ENCODE measurements around the gene ATF1. TPM values are rescaled to one million over a fixed set of nuclear protein-coding genes. Genes with fewer than 3 reads are reported as not detected.

The ATF1 gene
- total and polyA plus RNA-seq, 2 donors from 2014 or later: 13.9 to 29.0 TPM

- intact Hi-C loops (cut with DNase I): no loop called here
- Histone ChIP-seq H3K4me3 (ENCODE audit: low read length in 3 of 3) (no peak overlapping the region), H3K9ac (ENCODE audit: low read length in 3 of 3) (no peak overlapping the region), H3K27ac (ENCODE audit: low read depth in 2 of 2, low read length in 2 of 2) (no peak overlapping the region), H3K36me3 (ENCODE audit: control insufficient read depth in 2 of 3, insufficient read depth in 3 of 3, low read length in 3 of 3) (peaks cover 0 to 52% (median 45%) of the 10 kb centered on the region in 3 donors), H3K4me1 (ENCODE audit: control insufficient read depth in 2 of 3, insufficient read depth in 2 of 3, low read depth in 1 of 3, low read length in 3 of 3) (no peaks in the 10 kb centered on the region), H3K9me3 (ENCODE audit: control insufficient read depth in 2 of 3, insufficient read depth in 1 of 3, low read length in 3 of 3) (no peaks in the 10 kb centered on the region), H3K27me3 (ENCODE audit: control insufficient read depth, insufficient read depth, low read length) (no peaks in the 10 kb centered on the region)
- TF ChIP-seq, protein P1, sequence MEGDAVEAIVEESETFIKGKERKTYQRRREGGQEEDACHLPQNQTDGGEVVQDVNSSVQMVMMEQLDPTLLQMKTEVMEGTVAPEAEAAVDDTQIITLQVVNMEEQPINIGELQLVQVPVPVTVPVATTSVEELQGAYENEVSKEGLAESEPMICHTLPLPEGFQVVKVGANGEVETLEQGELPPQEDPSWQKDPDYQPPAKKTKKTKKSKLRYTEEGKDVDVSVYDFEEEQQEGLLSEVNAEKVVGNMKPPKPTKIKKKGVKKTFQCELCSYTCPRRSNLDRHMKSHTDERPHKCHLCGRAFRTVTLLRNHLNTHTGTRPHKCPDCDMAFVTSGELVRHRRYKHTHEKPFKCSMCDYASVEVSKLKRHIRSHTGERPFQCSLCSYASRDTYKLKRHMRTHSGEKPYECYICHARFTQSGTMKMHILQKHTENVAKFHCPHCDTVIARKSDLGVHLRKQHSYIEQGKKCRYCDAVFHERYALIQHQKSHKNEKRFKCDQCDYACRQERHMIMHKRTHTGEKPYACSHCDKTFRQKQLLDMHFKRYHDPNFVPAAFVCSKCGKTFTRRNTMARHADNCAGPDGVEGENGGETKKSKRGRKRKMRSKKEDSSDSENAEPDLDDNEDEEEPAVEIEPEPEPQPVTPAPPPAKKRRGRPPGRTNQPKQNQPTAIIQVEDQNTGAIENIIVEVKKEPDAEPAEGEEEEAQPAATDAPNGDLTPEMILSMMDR (IDR thresholded peaks at IDR 0.05; ENCODE audit: borderline replicate concordance, extremely low read depth, insufficient read depth): no peak
- no peak for DNase-seq
- FAIRE-seq: no peak
These were observed 21.1 kb upstream of the ATF1 start for GRCh38 chr12:50742776-50743175.

- Histone ChIP-seq H3K9ac (ENCODE audit: low read length in 3 of 3) (no peak overlapping the region), H3K27me3 (ENCODE audit: control insufficient read depth, insufficient read depth, low read length) (no peaks in the 10 kb centered on the region), H3K4me3 (ENCODE audit: low read length in 3 of 3) (no peak overlapping the region), H3K4me1 (ENCODE audit: control insufficient read depth in 2 of 3, insufficient read depth in 2 of 3, low read depth in 1 of 3, low read length in 3 of 3) (no peaks in the 10 kb centered on the region), H3K36me3 (ENCODE audit: control insufficient read depth in 2 of 3, insufficient read depth in 3 of 3, low read length in 3 of 3) (peaks cover 0 to 29% (median 26%) of the 10 kb centered on the region in 3 donors), H3K27ac (ENCODE audit: low read depth in 2 of 2, low read length in 2 of 2) (no peak overlapping the region), H3K9me3 (ENCODE audit: control insufficient read depth in 2 of 3, insufficient read depth in 1 of 3, low read length in 3 of 3) (no peaks in the 10 kb centered on the region)
- intact Hi-C loops (cut with DNase I): no loop called here
- DNase-seq (no peak), FAIRE-seq (no peak)
- TF ChIP-seq, protein P1 (IDR thresholded peaks at IDR 0.05; ENCODE audit: borderline replicate concordance, extremely low read depth, insufficient read depth): no peak
These were observed 18.0 kb upstream of the ATF1 start for GRCh38 chr12:50745861-50746260.

- Histone ChIP-seq H3K36me3 (ENCODE audit: control insufficient read depth in 2 of 3, insufficient read depth in 3 of 3, low read length in 3 of 3) (peaks cover 0 to 23% (median 21%) of the 10 kb centered on the region in 3 donors), H3K27ac (ENCODE audit: low read depth in 2 of 2, low read length in 2 of 2) (no peak overlapping the region), H3K4me3 (ENCODE audit: low read length in 3 of 3) (no peak overlapping the region), H3K9me3 (ENCODE audit: control insufficient read depth in 2 of 3, insufficient read depth in 1 of 3, low read length in 3 of 3) (no peaks in the 10 kb centered on the region), H3K9ac (ENCODE audit: low read length in 3 of 3) (no peak overlapping the region), H3K27me3 (ENCODE audit: control insufficient read depth, insufficient read depth, low read length) (no peaks in the 10 kb centered on the region), H3K4me1 (ENCODE audit: control insufficient read depth in 2 of 3, insufficient read depth in 2 of 3, low read depth in 1 of 3, low read length in 3 of 3) (no peaks in the 10 kb centered on the region)
- TF ChIP-seq, protein P1 (IDR thresholded peaks at IDR 0.05; ENCODE audit: borderline replicate concordance, extremely low read depth, insufficient read depth): no peak
- intact Hi-C loops (cut with DNase I): no loop called here
- no peak for FAIRE-seq
- DNase-seq: no peak
These were observed 17.5 kb upstream of the ATF1 start for GRCh38 chr12:50746431-50746830.

DNA sequence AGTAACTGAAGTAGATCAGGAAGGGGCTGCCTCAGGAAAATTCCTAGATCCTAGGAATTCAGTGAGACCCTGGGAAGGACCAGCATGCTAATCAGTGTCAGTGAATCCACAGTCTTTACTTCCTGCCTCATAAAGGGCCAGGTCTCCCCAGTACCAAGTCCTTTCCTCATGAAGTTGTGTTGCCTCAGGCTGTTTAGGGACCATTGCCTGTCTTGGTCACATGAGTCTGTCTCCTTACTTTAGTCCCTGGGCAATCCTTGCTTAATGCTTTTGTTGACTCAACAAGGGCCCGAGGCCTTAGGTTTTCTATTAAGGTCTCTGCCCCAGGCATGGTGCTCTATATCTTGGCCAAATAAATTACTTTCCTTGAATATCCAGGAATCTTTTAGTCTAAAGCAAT is 16.1 kb upstream of the ATF1 start:
- Histone ChIP-seq H3K9me3 (ENCODE audit: control insufficient read depth in 2 of 3, insufficient read depth in 1 of 3, low read length in 3 of 3) (no peaks in the 10 kb centered on the region), H3K4me3 (ENCODE audit: low read length in 3 of 3) (no peak overlapping the region), H3K36me3 (ENCODE audit: control insufficient read depth in 2 of 3, insufficient read depth in 3 of 3, low read length in 3 of 3) (peaks cover 0 to 17% (median 17%) of the 10 kb centered on the region in 3 donors), H3K27ac (ENCODE audit: low read depth in 2 of 2, low read length in 2 of 2) (no peak overlapping the region), H3K4me1 (ENCODE audit: control insufficient read depth in 2 of 3, insufficient read depth in 2 of 3, low read depth in 1 of 3, low read length in 3 of 3) (no peaks in the 10 kb centered on the region), H3K9ac (ENCODE audit: low read length in 3 of 3) (no peak overlapping the region), H3K27me3 (ENCODE audit: control insufficient read depth, insufficient read depth, low read length) (no peaks in the 10 kb centered on the region)
- no peak for DNase-seq
- FAIRE-seq: no peak
- intact Hi-C loops (cut with DNase I): no loop called here
- TF ChIP-seq, protein P1 (IDR thresholded peaks at IDR 0.05; ENCODE audit: borderline replicate concordance, extremely low read depth, insufficient read depth): no peak

All from kidney (tissue), 14 donors.